CD14-positive monocyte (primary cell): ENCODE measurements around the gene ACKR3. TPM values are rescaled to one million over a fixed set of nuclear protein-coding genes. Genes with fewer than 3 reads are reported as not detected.

ENCODE experiments used
- DNase-seq, 3 donors: peaks; one replicate each; pipeline ENCODE4 v3.0.0-alpha.2; 2011 to 2022
- H2AFZ ChIP-seq: 2 replicates; pipeline ENCODE4 v1.6.0; 2012; ENCODE audit warnings: mild to moderate bottlenecking, low read depth, low read length, inconsistent platforms; ENCODE audit not compliant: insufficient read depth, poor library complexity, severe bottlenecking
- H3K27ac ChIP-seq, 2 donors: 1 replicate in 1 of 2; 2 replicates in 1 of 2; pipeline ENCODE4 v1.5.1; 2012 to 2013; ENCODE audit warnings: low read length in 2 of 2, control low read depth in 1 of 2, inconsistent platforms in 1 of 2, low read depth in 1 of 2, mild to moderate bottlenecking in 1 of 2
- H3K27me3 ChIP-seq, 2 donors: one replicate each; pipeline versions ENCODE4 v1.6.0 to v1.6.1; 2011 to 2013; ENCODE audit warnings: low read length in 2 of 2; ENCODE audit not compliant: control insufficient read depth in 2 of 2, insufficient read depth in 2 of 2
- H3K36me3 ChIP-seq, 2 donors: replicated peaks in 1 of 2; 1 replicate in 1 of 2; 2 replicates in 1 of 2; pipeline versions ENCODE4 v1.5.1 to v1.6.1; 2012 to 2013; ENCODE audit warnings: low read length in 2 of 2, control low read depth in 1 of 2, inconsistent platforms in 1 of 2, mild to moderate bottlenecking in 1 of 2; ENCODE audit not compliant: insufficient read depth in 2 of 2, control insufficient read depth in 1 of 2
- H3K4me1 ChIP-seq, 2 donors: 1 replicate in 1 of 2; 2 replicates in 1 of 2; pipeline versions ENCODE4 v1.5.1 to v1.6.1; 2012 to 2013; ENCODE audit warnings: low read length in 2 of 2, control low read depth in 1 of 2, inconsistent platforms in 1 of 2, mild to moderate bottlenecking in 1 of 2, moderate library complexity in 1 of 2; ENCODE audit not compliant: insufficient read depth in 2 of 2, control insufficient read depth in 1 of 2
- H3K4me2 ChIP-seq: replicated peaks from 2 replicates; pipeline ENCODE3; 2012; ENCODE audit warnings: low read length, moderate library complexity, mild to moderate bottlenecking; ENCODE audit not compliant: poor library complexity, severe bottlenecking; ENCODE audit errors: extremely low read depth
- H3K4me3 ChIP-seq, 3 experiments: fragments of 200-600 bp in 1 of 3; sonication (generic) in 1 of 3; replicated peaks in 1 of 3; 1 replicate in 2 of 3; 2 replicates in 1 of 3; pipeline ENCODE4 v1.5.1; 2011 to 2013; ENCODE audit warnings: low read length in 3 of 3, mild to moderate bottlenecking in 3 of 3, control low read depth in 2 of 3, low read depth in 2 of 3, inconsistent platforms in 1 of 3, moderate library complexity in 1 of 3
- H3K79me2 ChIP-seq: 2 replicates; pipeline ENCODE4 v1.6.0; 2012; ENCODE audit warnings: mild to moderate bottlenecking, control low read depth, inconsistent platforms, low read length, moderate library complexity; ENCODE audit not compliant: insufficient read depth
- H3K9ac ChIP-seq: 2 replicates; pipeline ENCODE4 v1.6.0; 2017; ENCODE audit warnings: low read length, mild to moderate bottlenecking; ENCODE audit not compliant: insufficient read depth, poor library complexity, severe bottlenecking
- H3K9me3 ChIP-seq, 2 donors: replicated peaks in 1 of 2; 1 replicate in 1 of 2; 2 replicates in 1 of 2; pipeline versions ENCODE4 v1.5.1 to v1.6.1; 2012 to 2013; ENCODE audit warnings: low read length in 2 of 2, control low read depth in 1 of 2; ENCODE audit not compliant: control insufficient read depth in 1 of 2, insufficient read depth in 1 of 2
- H4K20me1 ChIP-seq: 2 replicates; pipeline ENCODE4 v1.6.0; 2012; ENCODE audit warnings: mild to moderate bottlenecking, low read length, control low read depth, moderate library complexity; ENCODE audit not compliant: insufficient read depth
- H3K27ac Mint-ChIP-seq, 7 donors: one replicate each; pipeline ENCODE4 v1.8.0; 2020; ENCODE audit warnings: mild to moderate bottlenecking in 7 of 7, mixed read lengths in 7 of 7, moderate library complexity in 6 of 7, inconsistent platforms in 2 of 7
- H3K27me3 Mint-ChIP-seq, 3 donors: one replicate each; pipeline ENCODE4 v1.8.0; 2021 to 2022; ENCODE audit warnings: low read depth in 3 of 3, mild to moderate bottlenecking in 3 of 3, mixed read lengths in 3 of 3, moderate library complexity in 3 of 3, inconsistent platforms in 1 of 3
- H3K36me3 Mint-ChIP-seq, 2 donors: one replicate each; pipeline ENCODE4 v1.8.0; 2020; ENCODE audit warnings: mixed read lengths in 2 of 2, inconsistent platforms in 1 of 2, mild to moderate bottlenecking in 1 of 2
- H3K4me1 Mint-ChIP-seq: one replicate; pipeline ENCODE4 v1.8.0; 2020; ENCODE audit warnings: mild to moderate bottlenecking, mixed read lengths
- H3K4me3 Mint-ChIP-seq, 2 donors: one replicate each; pipeline ENCODE4 v1.8.0; 2020; ENCODE audit warnings: mild to moderate bottlenecking in 2 of 2, mixed read lengths in 2 of 2, moderate library complexity in 1 of 2
- H3K9me3 Mint-ChIP-seq, 7 donors: one replicate each; pipeline ENCODE4 v1.8.0; 2020 to 2022; ENCODE audit warnings: mixed read lengths in 7 of 7, mild to moderate bottlenecking in 6 of 7, moderate library complexity in 6 of 7, inconsistent platforms in 2 of 7
- CTCF ChIP-seq: fragments of 200-600 bp; IDR thresholded peaks from one replicate; pipeline ENCODE4 v1.8.0; 2022; ENCODE audit warnings: antibody characterized with exemption, mild to moderate bottlenecking
- WGBS: methylation state at CpG from one replicate; pipeline ENCODE4 v1.1.5; 2013; ENCODE audit warnings: missing lambda C conversion rate; ENCODE audit not compliant: insufficient coverage; 5-methylcytosine and 5-hydroxymethylcytosine counted together
- intact Hi-C, 2 donors: fragments of 100-400 bp; cut with micrococcal nuclease; formaldehyde crosslinking; loops; one replicate each; pipeline versions ENCODE4 v1.15.0 to v1.15.1; 2023
- polyA plus RNA-seq, 3 donors: library from polyadenylated mRNA; depleted of rRNA in 1 of 3; unstranded in 2 of 3; stranded (reverse) in 1 of 3; fragments of 300-500 nt in 2 of 3; fragments of >200 nt in 1 of 3; fragmentation: Illumina TruSeq in 2 of 3; gene quantifications; 1 replicate in 2 of 3; 2 replicates in 1 of 3; pipeline ENCODE4 v1.2.3, GENCODE V29; 2012 to 2021

ACKR3 gene
- polyA plus RNA-seq, 3 donors = 0.41 to 13.3 (median 0.79) TPM

DNA sequence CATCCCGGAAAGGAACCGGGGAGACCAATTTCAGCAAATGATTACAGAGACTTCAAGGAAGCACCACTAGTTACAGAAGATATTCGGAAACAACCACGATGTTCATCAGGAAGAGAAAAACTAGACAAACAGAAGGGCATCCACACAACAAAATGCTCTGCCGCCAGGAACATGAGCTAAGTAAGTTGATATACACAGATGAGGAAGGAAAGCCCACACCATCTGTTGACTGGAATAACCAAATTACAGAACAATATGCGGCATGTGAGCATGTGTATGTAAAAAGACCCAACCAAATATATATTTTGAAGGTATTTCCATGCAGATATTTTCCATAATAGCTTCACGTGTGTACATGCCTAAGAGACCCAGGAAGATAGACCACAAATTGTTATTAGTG lies 47.0 kb downstream of the ACKR3 start:
- Mint-ChIP-seq H3K4me3 (no peak overlapping the region), H3K4me1 (no peaks in the 10 kb centered on the region), H3K36me3 (no peaks in the 10 kb centered on the region), H3K27me3 (peaks cover 13 to 29% (median 20%) of the 10 kb centered on the region in 3 donors), H3K9me3 (peaks cover 0 to 2% (median 0%) of the 10 kb centered on the region in 7 donors), H3K27ac (no peak overlapping the region)
- TF ChIP-seq CTCF = no peak
- Histone ChIP-seq H3K36me3 (no peaks in the 10 kb centered on the region), H3K9me3 (no peaks in the 10 kb centered on the region), H3K4me3 (no peak overlapping the region), H2AFZ (no peak overlapping the region), H3K4me2 (no peak overlapping the region), H3K27ac (no peak overlapping the region), H4K20me1 (no peaks in the 10 kb centered on the region), H3K27me3 (no peaks in the 10 kb centered on the region), H3K9ac (no peak overlapping the region), H3K4me1 (no peaks in the 10 kb centered on the region), H3K79me2 (no peaks in the 10 kb centered on the region)
- 100% methylated on average over 2 of the region's 7 CpGs for WGBS
- intact Hi-C loops = no loop called here
- no peak for DNase-seq

DNA sequence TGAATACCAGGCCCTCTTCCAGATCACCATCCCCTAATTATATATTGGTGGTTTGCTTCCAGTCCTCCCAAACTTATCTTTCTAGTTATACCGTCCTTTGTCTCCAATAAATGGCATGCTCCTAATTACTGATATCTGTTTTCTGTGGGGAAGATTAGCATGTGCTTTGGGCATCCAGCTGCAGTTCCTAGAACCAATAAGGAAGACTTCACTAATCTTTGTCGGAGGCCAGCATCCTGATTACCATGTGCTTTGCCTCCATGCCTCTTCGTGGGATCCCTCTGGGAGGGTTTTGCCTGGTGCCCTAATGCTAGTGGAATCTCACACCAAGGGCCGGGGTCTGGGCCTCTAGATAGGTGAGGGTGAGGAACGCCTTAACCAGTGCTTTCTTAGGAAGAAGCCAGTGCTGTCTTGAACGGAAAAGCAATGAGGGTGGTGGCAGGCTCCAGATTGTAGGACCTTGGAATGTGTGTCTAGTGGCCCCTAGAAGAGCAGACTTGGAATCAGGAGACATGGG lies 47.7 kb downstream of the ACKR3 start:
- H3K4me3 Mint-ChIP-seq = no peak overlapping the region
- intact Hi-C loops = no loop called here
- no peaks in the 10 kb centered on the region for H3K36me3 ChIP-seq
- no peaks in the 10 kb centered on the region for H3K4me1 Mint-ChIP-seq
- no peaks in the 10 kb centered on the region for H4K20me1 ChIP-seq
- no peak overlapping the region for H3K9ac ChIP-seq
- no peak overlapping the region for H3K4me3 ChIP-seq
- H3K4me1 ChIP-seq = no peaks in the 10 kb centered on the region
- H3K79me2 ChIP-seq = no peaks in the 10 kb centered on the region
- no peak overlapping the region for H3K27ac ChIP-seq
- no peak overlapping the region for H2AFZ ChIP-seq
- H3K27me3 Mint-ChIP-seq = peaks cover 11 to 36% (median 18%) of the 10 kb centered on the region in 3 donors
- H3K9me3 Mint-ChIP-seq = peaks cover 0 to 2% (median 0%) of the 10 kb centered on the region in 7 donors
- H3K9me3 ChIP-seq = no peaks in the 10 kb centered on the region
- no peaks in the 10 kb centered on the region for H3K27me3 ChIP-seq
- no peak for DNase-seq
- no peak for TF ChIP-seq CTCF
- H3K36me3 Mint-ChIP-seq = no peaks in the 10 kb centered on the region
- H3K4me2 ChIP-seq = no peak overlapping the region
- 95% methylated on average over 3 of the region's 6 CpGs for WGBS
- H3K27ac Mint-ChIP-seq = no peak overlapping the region
